Muscle layer of colon (tissue), 2 donors: ENCODE measurements around the gene SPRR2G.
"Not testable (repeated sequence)": the region's sequence is repeated elsewhere in the genome, so short reads cannot be mapped to it uniquely, and the experiment has no call there.

Source experiments
- H3K27ac ChIP-seq: one replicate; pipeline ENCODE4 v1.7.0; 2013; ENCODE audit warnings: low read depth, mild to moderate bottlenecking, low read length, moderate library complexity
- H3K27me3 ChIP-seq, 2 donors: one replicate each; pipeline ENCODE4 v1.7.0; 2013; ENCODE audit warnings: low read length in 2 of 2, mild to moderate bottlenecking in 2 of 2; ENCODE audit not compliant: insufficient read depth in 2 of 2, control insufficient read depth in 1 of 2
- H3K36me3 ChIP-seq: one replicate; pipeline ENCODE4 v1.7.0; 2013; ENCODE audit warnings: mild to moderate bottlenecking, low read length; ENCODE audit not compliant: insufficient read depth
- H3K4me1 ChIP-seq: one replicate; pipeline ENCODE4 v1.7.0; 2013; ENCODE audit warnings: mild to moderate bottlenecking, low read length; ENCODE audit not compliant: insufficient read depth
- H3K4me3 ChIP-seq, 2 donors: one replicate each; pipeline ENCODE4 v1.7.0; 2013; ENCODE audit warnings: low read length in 2 of 2, low read depth in 1 of 2, mild to moderate bottlenecking in 1 of 2, moderate library complexity in 1 of 2
- H3K9ac ChIP-seq: one replicate; pipeline ENCODE4 v1.7.0; 2013; ENCODE audit warnings: low read length
- H3K9me3 ChIP-seq: one replicate; pipeline ENCODE4 v1.7.0; 2013; ENCODE audit warnings: mild to moderate bottlenecking, low read length
- donor health status: abdominal sarcoma.
- donor health status: Adenocarcinoma of cecum.

SPRR2G gene

GRCh38 chr1:153113416-153113815, 37.3 kb downstream of the SPRR2G start, which contains the start of gene SPRR2F:
TSS of gene SPRR2F (minus strand) at chr1:153113516. CDS start at chr1:153112733, 783 bp downstream.
- Histone ChIP-seq H3K9ac (no peak within 1 kb of the TSS), H3K4me3 (no peak within 1 kb of the TSS), H3K27me3 (no peaks in the 10 kb centered on the region), H3K36me3 (no peaks in the 10 kb centered on the region), H3K4me1 (no peaks in the 10 kb centered on the region), H3K27ac (no peak within 1 kb of the TSS), H3K9me3 (no peaks in the 10 kb centered on the region)

DNA sequence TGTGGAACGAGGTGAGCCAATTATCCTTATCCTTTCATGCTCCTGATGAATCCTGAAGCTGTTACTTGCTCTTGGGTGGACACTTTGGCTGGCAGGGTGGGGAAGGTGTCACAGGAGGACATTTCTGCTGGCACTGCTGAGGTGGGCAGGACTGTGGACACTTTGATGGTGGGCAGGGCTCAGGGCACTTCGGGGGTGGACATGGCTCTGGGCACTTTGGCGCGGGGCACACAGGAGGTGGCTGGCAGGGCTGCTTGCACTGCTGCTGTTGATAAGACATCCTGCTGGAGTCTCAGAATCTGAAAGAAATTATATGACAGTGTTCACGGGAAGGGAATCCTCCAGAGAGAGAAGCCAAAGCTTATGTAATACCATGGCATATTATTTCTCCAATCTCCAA, 38.2 kb downstream of the SPRR2G start:
- not testable (repeated sequence) for H3K27ac ChIP-seq, H3K4me3 ChIP-seq, H3K27me3 ChIP-seq, H3K9ac ChIP-seq, H3K9me3 ChIP-seq, H3K36me3 ChIP-seq, H3K4me1 ChIP-seq

DNA sequence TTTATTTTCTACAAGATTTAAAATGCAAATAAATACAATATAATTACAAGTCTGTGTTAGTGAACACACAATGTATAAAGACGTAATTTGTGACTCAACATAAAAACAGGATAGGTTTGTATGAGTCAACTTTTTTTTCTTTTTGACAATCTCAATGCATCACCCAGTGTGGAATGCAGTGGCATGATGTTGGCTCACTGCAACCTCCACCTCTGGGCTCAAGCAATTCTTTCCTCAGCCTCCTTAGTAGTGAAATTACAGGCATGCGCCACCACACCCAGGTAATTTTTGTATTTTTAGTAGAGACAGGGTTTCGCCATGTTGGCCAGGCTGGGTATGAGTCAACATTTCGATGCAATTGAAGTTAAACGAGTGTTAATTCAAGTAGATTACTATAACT, 50.4 kb downstream of the SPRR2G start:
- Histone ChIP-seq H3K27ac (no peak overlapping the region), H3K9me3 (no peaks in the 10 kb centered on the region), H3K4me3 (no peak overlapping the region), H3K9ac (no peak overlapping the region), H3K36me3 (no peaks in the 10 kb centered on the region), H3K27me3 (no peaks in the 10 kb centered on the region), H3K4me1 (no peaks in the 10 kb centered on the region)
